Activated naive CD8-positive, alpha-beta T cell treated with anti-CD3 and anti-CD28 coated beads, Interleukin-2, amount 10 ng/mL, durations not matched to agents 7 days and 5 days (primary cell): ENCODE data around the gene STX12. TPM values are rescaled to one million over a fixed set of nuclear protein-coding genes. Genes with fewer than 3 reads are reported as not detected.

Experiments
- ATAC-seq: fragments of 150-1000 bp; cut with Tn5 transposase; one replicate; pipeline ENCODE4 v1.10.0; 2021; ENCODE audit warnings: low read depth, moderate library complexity
- POLR2A ChIA-PET: fragments of 350-600 bp; sonication (Branson Sonifier 250); formaldehyde crosslinking; loops from one replicate; lab custom pipeline; 2021; ENCODE audit warnings: antibody characterized with exemption; lab: Charles Lee
- DNase-seq: peaks from one replicate; pipeline ENCODE4 v3.0.0; 2021
- H3K27ac Mint-ChIP-seq: one replicate; pipeline ENCODE4 v1.8.0; 2022; ENCODE audit warnings: mild to moderate bottlenecking, mixed read lengths
- H3K27me3 Mint-ChIP-seq: one replicate; pipeline ENCODE4 v1.8.0; 2022; ENCODE audit warnings: mild to moderate bottlenecking, moderate library complexity, mixed read lengths
- H3K36me3 Mint-ChIP-seq: one replicate; pipeline ENCODE4 v1.8.0; 2021; ENCODE audit warnings: mild to moderate bottlenecking, mixed read lengths
- H3K4me1 Mint-ChIP-seq: one replicate; pipeline ENCODE4 v1.8.0; 2021; ENCODE audit warnings: mixed read lengths
- H3K4me3 Mint-ChIP-seq: one replicate; pipeline ENCODE4 v1.8.0; 2022; ENCODE audit warnings: mild to moderate bottlenecking, moderate library complexity, mixed read lengths
- H3K9me3 Mint-ChIP-seq: one replicate; pipeline ENCODE4 v1.8.0; 2021; ENCODE audit warnings: mixed read lengths
- total RNA-seq, 2 experiments: library from RNA; stranded (reverse); gene quantifications; one replicate each; pipeline ENCODE4 v1.2.3, GENCODE V29; 2021

STX12 gene
- total RNA-seq: 10 to 100 TPM; 24.2 to 31.9 TPM

DNA sequence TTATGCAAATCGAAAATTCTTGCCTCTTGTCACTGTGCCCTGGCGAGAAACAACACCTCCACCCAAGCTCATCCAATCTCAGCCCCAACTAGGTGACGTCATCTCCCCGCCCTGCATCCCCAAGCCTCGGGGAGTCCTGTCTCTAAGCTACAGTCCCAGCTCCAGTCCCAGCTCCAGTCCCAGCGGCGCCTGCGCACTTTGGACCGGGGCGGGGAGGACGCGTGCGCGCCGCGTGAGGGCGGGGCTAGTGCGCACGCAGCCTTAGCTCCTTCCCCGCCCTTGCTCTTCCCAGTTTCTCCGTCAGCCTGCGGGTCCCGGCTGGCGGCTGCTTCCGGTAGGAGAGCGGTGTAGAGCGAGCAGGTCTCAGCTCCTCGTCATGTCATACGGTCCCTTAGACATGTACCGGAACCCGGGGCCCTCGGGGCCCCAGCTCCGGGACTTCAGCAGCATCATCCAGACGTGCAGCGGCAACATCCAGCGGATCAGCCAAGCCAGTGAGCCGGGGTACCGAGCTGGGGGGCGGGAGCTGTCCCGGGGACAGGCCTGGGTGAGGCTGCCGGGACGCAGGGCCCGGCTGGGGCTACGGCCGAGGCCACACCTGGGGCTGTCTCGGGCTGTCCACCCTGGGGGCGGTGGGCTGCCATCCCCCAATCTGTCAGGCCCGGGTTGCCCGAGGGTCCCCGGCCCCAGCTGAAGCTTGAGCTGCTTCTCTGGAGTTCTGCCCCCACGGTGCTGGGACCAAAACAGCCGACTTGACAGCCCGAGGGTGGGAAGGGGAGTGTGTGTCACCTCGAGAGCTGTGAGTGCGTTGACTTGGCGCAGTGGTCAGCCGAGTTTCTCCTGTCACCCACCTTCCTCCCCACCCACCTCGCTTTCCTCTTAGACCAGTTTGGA, at the start of gene STX12:
Gene STX12, plus strand, starts transcription at position 288 of the 894 bp plus-strand sequence. Its CDS starts 89 bp downstream, at position 377.
- Mint-ChIP-seq H3K4me1 (peaks cover 22% of the 10 kb centered on the region), H3K9me3 (no peaks in the 10 kb centered on the region), H3K4me3 (peak within 1 kb of the TSS; percentile 96), H3K27me3 (no peaks in the 10 kb centered on the region), H3K36me3 (peaks cover 9% of the 10 kb centered on the region), H3K27ac (peak within 1 kb of the TSS; percentile 98)
- peak; percentile 99 for DNase-seq
- POLR2A ChIA-PET: interaction anchor here (0.6 to 3.3 kb wide), 16 partner anchors 39 to 1408 kb away, joined by 3 to 28 read pairs (median 3); partner anchors contain the start of genes FAM76A, GPN2, IFI6 and PPP1R8
- ATAC-seq: peak; percentile 99

DNA sequence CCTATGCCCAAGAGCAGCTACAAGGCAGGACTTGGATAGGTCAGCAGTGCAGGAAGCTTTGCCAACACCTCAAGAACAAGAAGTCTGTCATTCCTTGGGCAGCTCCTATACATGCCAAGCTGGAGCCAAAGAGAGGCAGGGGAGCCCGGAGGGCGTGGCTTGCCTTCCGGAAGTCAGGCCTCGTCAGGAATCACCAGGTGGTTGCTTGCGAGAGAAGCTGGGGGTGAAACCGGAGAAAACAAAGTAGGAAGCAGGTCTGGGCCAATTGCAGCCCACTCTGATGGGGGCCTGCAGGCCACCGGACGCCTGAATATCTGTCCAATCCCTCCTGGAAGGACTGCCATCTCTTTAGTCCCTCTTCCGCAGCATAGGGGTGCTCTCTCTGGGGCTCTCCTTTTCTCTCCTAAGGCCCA, 48.1 kb upstream of the STX12 start:
- no peak for DNase-seq
- no peaks in the 10 kb centered on the region for H3K9me3 Mint-ChIP-seq
- H3K27ac Mint-ChIP-seq: peak overlapping the region; percentile 95
- POLR2A ChIA-PET: interaction anchor here (0.9 to 2.2 kb wide), 10 partner anchors 12 to 857 kb away, joined by 3 to 28 read pairs (median 5); partner anchors contain the start of genes IFI6, PPP1R8, STX12 and WASF2
- H3K27me3 Mint-ChIP-seq: peaks cover 4% of the 10 kb centered on the region
- H3K4me1 Mint-ChIP-seq: peaks cover 15% of the 10 kb centered on the region
- H3K36me3 Mint-ChIP-seq: peaks cover 5% of the 10 kb centered on the region
- peak overlapping the region; percentile 91 for H3K4me3 Mint-ChIP-seq
- ATAC-seq: no peak

DNA sequence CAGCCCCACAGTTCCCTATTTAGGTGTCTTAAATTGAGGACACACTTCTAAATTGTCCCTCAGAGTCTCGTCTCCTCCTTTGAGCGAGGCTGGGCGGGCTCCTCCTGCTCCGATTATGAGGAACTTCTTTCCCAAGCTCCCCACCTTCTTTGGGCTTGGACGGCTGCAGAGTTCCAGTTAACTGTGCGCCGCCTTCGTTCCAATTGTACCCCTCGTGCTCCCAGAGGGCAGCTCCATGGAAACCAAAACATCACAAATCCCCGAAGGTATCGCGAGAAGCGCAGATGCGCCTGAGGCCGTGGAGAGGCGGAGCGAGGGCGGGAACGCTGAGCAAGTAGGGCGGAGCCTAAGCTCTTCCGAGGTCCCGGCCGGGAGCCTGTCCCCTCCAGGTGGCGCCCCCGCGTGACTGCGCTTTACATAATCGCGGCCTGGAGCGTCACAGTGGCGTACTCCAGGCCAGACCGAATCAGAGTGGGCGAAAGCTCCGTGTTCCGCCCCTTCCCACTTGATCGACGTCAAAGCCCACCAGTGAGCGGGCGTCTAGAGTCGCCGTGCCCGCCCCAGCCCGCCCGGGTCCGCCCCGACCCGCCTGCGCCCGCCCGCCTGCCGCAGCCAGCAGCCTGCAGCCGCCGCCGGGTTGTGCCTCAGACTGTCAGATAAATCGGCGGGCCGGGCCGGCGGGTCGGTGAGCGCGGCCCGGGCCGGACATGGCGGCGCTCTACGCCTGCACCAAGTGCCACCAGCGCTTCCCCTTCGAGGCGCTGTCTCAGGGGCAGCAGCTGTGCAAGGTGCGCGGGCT, 47.4 kb upstream of the STX12 start, which contains the start of gene FAM76A:
Gene FAM76A, plus strand, starts transcription at position 588 of the 799 bp plus-strand sequence. Its CDS starts 120 bp downstream, at position 708.
- Mint-ChIP-seq H3K9me3 (no peaks in the 10 kb centered on the region), H3K36me3 (peaks cover 5% of the 10 kb centered on the region), H3K27me3 (peaks cover 4% of the 10 kb centered on the region), H3K4me1 (peaks cover 15% of the 10 kb centered on the region), H3K4me3 (peak within 1 kb of the TSS; percentile 91), H3K27ac (peak within 1 kb of the TSS; percentile 95)
- POLR2A ChIA-PET: interaction anchor here (0.8 to 2.2 kb wide), 13 partner anchors 11 to 856 kb away, joined by 3 to 28 read pairs (median 5); partner anchors contain the start of genes IFI6, PPP1R8, STX12 and SYTL1
- ATAC-seq (peak; percentile 96), DNase-seq (peak; percentile 99)

DNA sequence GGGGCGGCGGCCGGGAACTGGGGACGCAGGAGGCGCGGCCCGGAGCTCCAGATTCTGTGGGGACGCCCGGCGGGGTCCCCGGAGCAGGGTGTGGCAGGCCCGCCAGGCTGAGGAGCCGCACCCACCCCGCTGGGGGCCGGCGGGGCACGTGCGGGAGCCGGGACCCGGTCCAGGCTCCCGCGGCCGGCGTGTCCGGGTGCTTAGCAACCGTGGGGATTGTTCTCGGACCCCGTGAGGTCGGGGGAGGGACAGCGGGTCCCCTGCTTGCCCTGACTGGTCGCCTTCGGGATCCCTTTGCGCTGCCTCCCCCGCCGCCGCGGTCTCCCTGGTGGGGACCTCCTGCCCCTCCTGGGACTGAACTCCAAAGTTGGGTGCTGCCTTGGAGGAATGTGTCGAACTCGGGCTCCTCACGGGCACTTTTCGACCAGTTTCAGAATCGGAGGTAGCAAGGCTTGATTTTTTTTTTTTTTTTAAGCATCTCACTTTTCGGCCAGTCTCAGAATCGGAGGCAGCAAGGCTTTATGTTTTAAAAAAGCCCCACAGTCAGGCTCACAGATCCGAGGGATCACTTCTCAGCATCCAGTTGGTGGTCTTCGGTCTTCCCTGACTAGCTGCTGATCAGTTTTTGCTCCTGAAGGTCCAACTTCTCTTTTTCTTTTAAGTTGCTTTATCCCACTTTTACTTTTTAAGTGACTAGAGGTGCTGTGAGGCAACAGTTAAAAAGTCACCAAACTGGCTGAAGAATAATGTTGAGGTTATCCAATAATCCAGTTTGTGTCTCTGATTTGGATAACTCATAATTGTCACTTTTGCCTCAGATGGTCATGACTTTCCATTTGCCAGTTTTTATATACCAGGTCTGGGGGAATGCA, 46.6 kb upstream of the STX12 start:
- Mint-ChIP-seq H3K36me3 (peaks cover 8% of the 10 kb centered on the region), H3K27me3 (no peaks in the 10 kb centered on the region), H3K4me3 (peak overlapping the region; percentile 84), H3K9me3 (no peaks in the 10 kb centered on the region), H3K27ac (peak overlapping the region; percentile 61), H3K4me1 (peaks cover 15% of the 10 kb centered on the region)
- DNase-seq: no peak
- POLR2A ChIA-PET: interaction anchor here (0.7 to 2.2 kb wide), 15 partner anchors 10 to 855 kb away, joined by 3 to 28 read pairs (median 4); partner anchors contain the start of genes IFI6, PPP1R8, STX12 and SYTL1
- peak; percentile 5 for ATAC-seq

DNA sequence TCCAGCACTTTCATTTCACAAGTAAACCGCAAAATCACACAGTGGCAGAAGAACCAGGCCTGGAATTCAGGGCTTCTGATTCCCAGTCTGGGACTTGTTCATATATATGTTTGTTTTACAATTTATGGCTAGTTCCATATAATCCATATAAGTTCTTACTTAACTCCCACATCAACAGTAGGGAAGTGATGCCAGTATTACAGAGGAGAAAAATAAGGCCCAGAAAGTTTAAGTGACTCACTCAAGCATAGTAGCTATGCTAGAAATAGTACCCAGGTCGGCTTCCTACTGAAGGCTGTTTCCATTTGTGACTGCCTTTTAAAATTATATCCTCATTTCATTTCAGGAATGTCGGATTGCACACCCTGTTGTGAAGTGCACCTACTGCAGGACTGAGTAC, 45.9 kb upstream of the STX12 start:
- DNase-seq (no peak), ATAC-seq (no peak)
- H3K4me3 Mint-ChIP-seq: no peak overlapping the region
- peaks cover 15% of the 10 kb centered on the region for H3K4me1 Mint-ChIP-seq
- POLR2A ChIA-PET: interaction anchor here (0.7 to 2.2 kb wide), 3 partner anchors 53 to 182 kb away, joined by 3 to 15 read pairs (median 4); partner anchors contain the start of gene PPP1R8
- H3K36me3 Mint-ChIP-seq: peaks cover 8% of the 10 kb centered on the region
- no peak overlapping the region for H3K27ac Mint-ChIP-seq
- H3K27me3 Mint-ChIP-seq: no peaks in the 10 kb centered on the region
- no peaks in the 10 kb centered on the region for H3K9me3 Mint-ChIP-seq

DNA sequence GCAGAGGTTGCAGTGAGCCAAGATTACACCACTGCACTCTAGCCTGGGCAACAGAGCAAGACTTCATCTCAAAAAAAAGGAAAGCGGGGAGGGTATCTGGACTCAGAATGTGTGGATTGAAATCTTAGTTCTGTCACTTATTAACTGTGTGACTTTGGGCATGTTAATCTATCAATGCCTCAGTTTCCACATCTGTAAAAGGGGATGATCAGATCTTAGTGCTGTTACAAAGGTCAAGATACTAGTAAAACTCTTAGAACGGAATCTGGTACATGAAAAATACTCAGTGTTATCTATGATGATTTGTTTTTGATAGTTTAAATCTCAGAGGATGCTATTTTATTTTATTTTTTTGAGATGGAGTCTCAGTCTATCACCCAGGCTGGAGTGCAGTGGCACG, 36.8 kb upstream of the STX12 start:
- Mint-ChIP-seq H3K4me3 (no peak overlapping the region), H3K36me3 (peaks cover 36% of the 10 kb centered on the region), H3K27me3 (no peaks in the 10 kb centered on the region), H3K27ac (no peak overlapping the region), H3K9me3 (no peaks in the 10 kb centered on the region), H3K4me1 (no peaks in the 10 kb centered on the region)
- DNase-seq (no peak), ATAC-seq (no peak)
- POLR2A ChIA-PET: interaction anchor here (1.7 kb wide), 1 partner anchor 11 kb away, joined by 5 read pairs; the partner anchor contains the start of gene FAM76A

DNA sequence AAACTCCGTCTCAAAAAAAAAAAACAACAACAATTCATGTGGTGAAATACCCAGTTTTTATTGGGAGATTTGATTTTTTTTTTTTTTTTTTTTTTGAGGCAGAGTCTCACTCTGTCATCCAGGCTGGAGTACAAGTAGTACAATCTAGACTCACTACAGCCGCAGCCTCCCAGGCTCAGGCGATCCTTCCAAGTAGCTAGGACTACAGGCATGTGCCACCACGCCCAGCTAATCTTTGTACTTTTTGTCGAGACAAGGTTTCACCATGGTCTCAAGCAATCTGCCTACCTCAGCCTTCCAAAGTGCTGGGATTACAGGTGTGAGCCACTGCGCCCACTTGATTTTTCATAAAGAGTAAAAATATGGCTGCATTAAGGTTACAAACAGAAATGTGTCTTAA, 31.9 kb upstream of the STX12 start:
- H3K27me3 Mint-ChIP-seq: no peaks in the 10 kb centered on the region

DNA sequence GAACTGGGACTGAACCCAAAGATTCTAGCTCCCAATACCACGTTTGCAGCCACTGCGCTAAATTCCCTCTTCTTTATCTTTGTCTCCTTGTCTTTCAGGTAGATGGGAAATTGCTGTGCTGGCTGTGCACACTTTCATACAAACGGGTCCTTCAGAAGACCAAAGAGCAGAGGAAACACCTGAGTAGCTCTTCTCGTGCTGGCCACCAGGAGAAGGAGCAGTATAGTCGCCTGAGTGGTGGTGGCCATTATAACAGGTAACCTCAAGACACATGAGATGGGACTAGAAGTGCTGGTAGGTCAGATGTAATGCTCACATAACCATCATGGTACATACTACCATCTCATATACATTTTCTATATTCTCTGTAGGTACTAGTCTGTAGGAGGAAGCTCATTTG, 28.5 kb upstream of the STX12 start:
- no peak overlapping the region for H3K27ac Mint-ChIP-seq
- H3K36me3 Mint-ChIP-seq: peaks cover 24% of the 10 kb centered on the region
- H3K4me1 Mint-ChIP-seq: no peaks in the 10 kb centered on the region
- ATAC-seq (no peak), DNase-seq (no peak)
- H3K27me3 Mint-ChIP-seq: no peaks in the 10 kb centered on the region
- no peaks in the 10 kb centered on the region for H3K9me3 Mint-ChIP-seq
- H3K4me3 Mint-ChIP-seq: no peak overlapping the region
- POLR2A ChIA-PET: interaction anchor here (0.8 kb wide), 1 partner anchor 13 kb away, joined by 3 read pairs; no protein-coding TSS in a partner anchor

More for the DNA sequence above, 31.9 kb upstream of the STX12 start:
- POLR2A ChIA-PET: no interaction called here
- ATAC-seq (no peak), DNase-seq (no peak)
- no peak overlapping the region for H3K27ac Mint-ChIP-seq
- H3K4me3 Mint-ChIP-seq: no peak overlapping the region
- peaks cover 32% of the 10 kb centered on the region for H3K36me3 Mint-ChIP-seq
- no peaks in the 10 kb centered on the region for H3K9me3 Mint-ChIP-seq
- no peaks in the 10 kb centered on the region for H3K4me1 Mint-ChIP-seq

DNA sequence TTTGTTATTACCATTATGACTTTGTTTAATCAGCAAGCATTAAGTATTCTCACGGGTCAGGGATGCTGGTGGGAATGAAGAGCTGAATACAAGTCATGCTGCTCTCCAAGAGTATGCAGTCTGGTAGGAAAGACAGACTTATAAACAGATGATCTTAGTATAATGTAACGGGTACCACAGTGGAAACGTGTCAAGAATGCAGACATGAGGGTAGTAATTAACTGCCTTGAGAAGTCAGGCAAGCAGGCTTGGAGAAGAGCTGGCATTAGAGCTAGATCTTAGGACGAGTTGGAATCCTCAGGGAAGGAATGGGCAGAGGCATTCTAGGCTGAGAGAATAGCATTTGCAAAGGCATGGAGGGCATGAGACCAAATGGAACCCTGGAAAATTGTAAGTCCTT, 27.6 kb upstream of the STX12 start:
- H3K27ac Mint-ChIP-seq: no peak overlapping the region
- DNase-seq (no peak), ATAC-seq (no peak)
- no peak overlapping the region for H3K4me3 Mint-ChIP-seq
- H3K27me3 Mint-ChIP-seq: no peaks in the 10 kb centered on the region
- H3K9me3 Mint-ChIP-seq: no peaks in the 10 kb centered on the region
- H3K4me1 Mint-ChIP-seq: peaks cover 1% of the 10 kb centered on the region
- H3K36me3 Mint-ChIP-seq: peaks cover 24% of the 10 kb centered on the region
- POLR2A ChIA-PET: no interaction called here

DNA sequence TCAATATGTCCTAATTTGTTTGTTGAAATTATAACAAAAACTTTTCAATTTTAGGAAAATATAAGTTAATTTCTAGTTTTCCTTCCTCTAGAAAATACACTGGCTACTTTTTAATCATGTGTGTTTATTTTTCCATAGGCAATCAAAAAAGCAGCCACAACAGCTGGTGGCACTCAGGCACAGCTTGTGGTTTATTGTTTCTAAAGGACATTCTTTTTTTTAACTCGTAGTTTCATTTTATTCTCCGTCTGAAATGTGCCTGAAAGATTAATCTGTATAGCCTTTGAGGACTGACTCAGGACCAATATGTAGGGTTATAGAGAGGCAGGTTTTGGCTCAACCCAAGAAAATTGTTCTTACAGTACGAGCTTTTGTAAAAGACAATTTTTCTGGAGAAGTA, 20.7 kb upstream of the STX12 start:
- Mint-ChIP-seq H3K27ac (no peak overlapping the region), H3K36me3 (peaks cover 25% of the 10 kb centered on the region), H3K9me3 (no peaks in the 10 kb centered on the region), H3K27me3 (no peaks in the 10 kb centered on the region), H3K4me1 (peaks cover 5% of the 10 kb centered on the region), H3K4me3 (no peak overlapping the region)
- ATAC-seq (no peak), DNase-seq (no peak)
- POLR2A ChIA-PET: no interaction called here

DNA sequence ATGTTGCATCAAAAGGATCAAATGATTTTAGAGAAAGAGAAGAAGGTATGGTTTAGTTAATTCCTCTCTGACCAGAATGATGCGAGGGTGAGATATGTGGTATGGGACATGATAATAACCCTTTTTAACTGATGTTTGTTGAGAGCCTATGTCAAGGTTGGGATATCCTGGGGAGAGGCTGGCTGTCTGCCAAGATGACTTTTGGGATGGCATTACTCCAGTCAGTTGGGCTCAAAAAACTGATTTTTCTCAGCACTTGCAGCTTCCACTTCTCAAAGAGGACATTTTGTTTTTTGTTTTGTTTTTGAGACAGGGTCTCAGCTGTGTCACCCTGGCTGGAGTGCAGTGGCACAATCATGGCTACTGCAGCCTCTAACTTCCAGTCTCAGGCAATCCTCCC, 17.7 kb upstream of the STX12 start:
- DNase-seq (no peak), ATAC-seq (no peak)
- peaks cover 27% of the 10 kb centered on the region for H3K36me3 Mint-ChIP-seq
- peaks cover 3% of the 10 kb centered on the region for H3K4me1 Mint-ChIP-seq
- no peaks in the 10 kb centered on the region for H3K9me3 Mint-ChIP-seq
- H3K27me3 Mint-ChIP-seq: no peaks in the 10 kb centered on the region
- H3K4me3 Mint-ChIP-seq: no peak overlapping the region
- no peak overlapping the region for H3K27ac Mint-ChIP-seq
- POLR2A ChIA-PET: no interaction called here

DNA sequence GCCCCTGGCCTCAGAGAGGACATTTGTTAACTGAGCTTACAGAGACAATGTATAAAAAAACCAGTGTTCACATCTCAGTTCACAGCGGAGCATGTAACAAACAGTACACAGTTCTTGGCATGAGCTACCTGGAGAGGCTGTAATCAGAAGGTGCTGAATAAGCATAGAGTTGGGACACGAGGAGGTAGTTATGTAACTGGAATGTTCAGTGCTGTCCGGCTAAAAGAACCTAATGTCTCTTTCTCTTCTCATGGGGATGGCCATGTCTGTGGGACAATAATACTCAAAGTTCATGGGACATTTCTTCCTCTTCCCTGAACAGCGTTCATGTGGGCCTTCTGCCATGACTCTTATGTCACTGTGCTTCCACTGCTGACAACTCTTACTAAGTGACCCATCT, 17.2 kb upstream of the STX12 start:
- Mint-ChIP-seq H3K36me3 (peaks cover 25% of the 10 kb centered on the region), H3K4me3 (no peak overlapping the region), H3K4me1 (peaks cover 3% of the 10 kb centered on the region), H3K27ac (no peak overlapping the region), H3K27me3 (no peaks in the 10 kb centered on the region), H3K9me3 (no peaks in the 10 kb centered on the region)
- no peak for DNase-seq
- POLR2A ChIA-PET: interaction anchor here (0.5 kb wide), 1 partner anchor 42 kb away, joined by 6 read pairs; no protein-coding TSS in a partner anchor
- ATAC-seq: no peak
